Retinal pigment epithelial cell (primary cell): Measurements from ENCODE around the gene KCNQ1.

ENCODE experiments used
- DNase-seq: peaks from one replicate; pipeline ENCODE4 v3.0.0-alpha.2; 2010; ENCODE audit warnings: low read depth
- H3K4me3 ChIP-seq: 2 replicates; pipeline ENCODE4 v1.5.1; 2011; ENCODE audit warnings: mild to moderate bottlenecking, low read length, control low read depth, moderate library complexity
- CTCF ChIP-seq: conservative IDR thresholded peaks from 2 replicates; pipeline ENCODE4 v1.5.1; 2011; ENCODE audit warnings: low read depth, low read length, control low read depth, inconsistent platforms

The KCNQ1 gene

DNA sequence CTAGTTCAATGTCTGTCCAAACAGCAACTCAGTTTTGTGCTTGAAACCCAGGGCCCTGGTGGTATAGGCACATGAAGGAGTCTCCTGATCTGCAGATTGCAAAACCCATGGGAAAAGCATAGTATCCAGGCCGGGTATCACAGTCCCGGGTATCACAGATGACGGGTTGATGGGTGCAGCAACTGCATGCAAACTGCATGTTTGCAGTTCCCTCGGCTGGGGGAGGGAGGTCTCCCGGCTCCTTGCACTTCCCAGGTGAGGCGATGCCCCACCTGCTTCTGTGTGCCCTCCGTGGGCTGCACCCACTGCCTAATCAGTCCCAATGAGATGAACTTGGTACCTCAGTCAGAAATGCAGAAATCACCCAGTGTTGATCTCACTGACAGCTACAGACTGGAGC is 53.9 kb downstream of the KCNQ1 start:
- DNase-seq: no peak
- H3K4me3 ChIP-seq: no peak overlapping the region
- no peak for TF ChIP-seq CTCF

GRCh38 chr11:2507212-2507901 is 62.5 kb downstream of the KCNQ1 start:
- H3K4me3 ChIP-seq: no peak overlapping the region
- DNase-seq: no peak
- TF ChIP-seq CTCF: no peak

GRCh38 chr11:2507945-2508749 is 63.3 kb downstream of the KCNQ1 start:
- H3K4me3 ChIP-seq: no peak overlapping the region
- DNase-seq: no peak
- no peak for TF ChIP-seq CTCF

- no peak for TF ChIP-seq CTCF
- DNase-seq: no peak
- H3K4me3 ChIP-seq: no peak overlapping the region
Observed at GRCh38 chr11:2508793-2509192, 64.0 kb downstream of the KCNQ1 start.

GRCh38 chr11:2509481-2510001 is 64.7 kb downstream of the KCNQ1 start:
- DNase-seq: no peak
- no peak overlapping the region for H3K4me3 ChIP-seq
- no peak for TF ChIP-seq CTCF

DNA sequence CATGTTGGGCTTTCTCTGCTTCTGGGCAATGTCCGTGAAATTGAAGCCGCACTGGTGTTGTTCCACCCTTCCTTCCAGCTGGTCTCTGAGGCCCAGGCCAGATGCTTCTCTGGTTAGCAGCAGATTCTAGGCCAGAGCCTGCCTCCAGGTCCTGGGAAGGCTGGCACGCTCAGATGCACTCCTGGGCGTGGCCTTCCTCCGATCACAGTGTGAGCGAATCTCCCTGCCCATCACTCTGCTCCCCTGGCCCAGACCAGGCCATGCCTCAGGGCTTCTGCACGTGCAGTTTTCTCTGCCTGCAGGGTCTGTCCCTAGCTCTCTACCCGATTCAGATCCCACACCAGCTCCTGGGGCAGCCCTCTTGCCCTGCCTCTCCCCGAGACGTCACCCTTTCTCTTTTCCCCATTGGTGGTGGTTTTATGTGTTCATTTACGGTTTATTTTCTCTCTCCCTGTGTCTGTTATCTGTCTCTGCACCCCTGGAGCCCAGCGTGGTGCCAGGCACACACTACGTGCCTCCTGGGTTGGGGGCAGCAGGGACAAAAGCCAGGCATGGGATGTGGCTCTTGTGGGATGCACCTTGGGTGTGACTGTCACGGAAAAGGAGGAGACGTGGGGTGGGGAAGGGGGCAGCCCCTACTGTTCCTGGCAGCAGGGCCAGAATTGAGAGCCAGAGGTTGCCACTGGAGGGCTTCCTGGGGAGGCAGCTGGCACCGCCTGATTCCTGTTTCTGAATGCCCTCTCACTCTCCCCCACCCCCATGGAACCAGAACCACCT is 66.0 kb downstream of the KCNQ1 start:
- no peak for TF ChIP-seq CTCF
- no peak overlapping the region for H3K4me3 ChIP-seq
- no peak for DNase-seq
